Ectodermal cell (in vitro differentiated cells): Measurements from ENCODE around the gene B3GALT6. TPM values are rescaled to one million over a fixed set of nuclear protein-coding genes. Genes with fewer than 3 reads are reported as not detected.
A peak's percentile ranks its signal among the peaks of the same experiment; 100 is the strongest.

ENCODE experiments used
- H3K27ac ChIP-seq: 2 replicates; pipeline ENCODE4 v1.7.0; 2013; ENCODE audit warnings: mild to moderate bottlenecking, low read depth, low read length; ENCODE audit not compliant: insufficient read depth, poor library complexity, severe bottlenecking
- H3K27me3 ChIP-seq: 2 replicates; pipeline ENCODE4 v1.7.0; 2013; ENCODE audit warnings: mild to moderate bottlenecking, low read length; ENCODE audit not compliant: insufficient read depth, control insufficient read depth, poor library complexity, severe bottlenecking
- H3K36me3 ChIP-seq: one replicate; pipeline ENCODE4 v1.7.0; 2013; ENCODE audit warnings: low read length; ENCODE audit not compliant: control insufficient read depth, insufficient read depth
- H3K4me1 ChIP-seq: one replicate; pipeline ENCODE4 v1.7.0; 2013; ENCODE audit warnings: low read length; ENCODE audit not compliant: control insufficient read depth, insufficient read depth
- H3K4me3 ChIP-seq: 2 replicates; pipeline ENCODE4 v1.7.0; 2013; ENCODE audit warnings: low read depth, low read length, control low read depth; ENCODE audit not compliant: insufficient read depth
- H3K9me3 ChIP-seq: 2 replicates; pipeline ENCODE4 v1.7.0; 2013; ENCODE audit warnings: mild to moderate bottlenecking, low read length, moderate library complexity; ENCODE audit not compliant: control insufficient read depth
- WGBS, 2 experiments: methylation state at CpG; one replicate each; pipeline ENCODE4 v1.1.7; 2013; ENCODE audit warnings: missing lambda C conversion rate in 2 of 2; 5-methylcytosine and 5-hydroxymethylcytosine counted together
- polyA plus RNA-seq, 4 experiments: library from polyadenylated mRNA; stranded (reverse); fragments of 50-300 nt; gene quantifications; one replicate each; pipeline ENCODE4 v1.2.3, GENCODE V29; 2013

Gene B3GALT6
- polyA plus RNA-seq (2013, experiment 1 of 4) = 29.8 TPM
- polyA plus RNA-seq (2013, experiment 2 of 4) = 34.0 TPM
- polyA plus RNA-seq (2013, experiment 3 of 4) = 26.4 TPM
- 31.0 TPM for polyA plus RNA-seq (2013, experiment 4 of 4)

GRCh38 chr1:1232208-1232795, at the start of gene B3GALT6:
Gene B3GALT6, plus strand, starts transcription at chr1:1232237. Its CDS starts 42 bp downstream, at chr1:1232279.
- Histone ChIP-seq H3K9me3 (no peaks in the 10 kb centered on the region), H3K27me3 (no peaks in the 10 kb centered on the region), H3K4me3 (peak within 1 kb of the TSS; percentile 85), H3K36me3 (no peaks in the 10 kb centered on the region), H3K4me1 (peaks cover 14% of the 10 kb centered on the region), H3K27ac (no peak within 1 kb of the TSS)
- 24 to 25% methylated on average over 100 of the region's 100 CpGs for WGBS, 2 experiments

- Histone ChIP-seq H3K9me3 (no peaks in the 10 kb centered on the region), H3K27me3 (no peaks in the 10 kb centered on the region), H3K4me3 (no peak overlapping the region), H3K4me1 (peaks cover 4% of the 10 kb centered on the region), H3K27ac (no peak overlapping the region), H3K36me3 (no peaks in the 10 kb centered on the region)
- WGBS, 2 experiments = 89 to 91% methylated on average over 39 of the region's 39 CpGs
Measured at GRCh38 chr1:1182491-1183220, 49.4 kb upstream of the B3GALT6 start.

- H3K4me1 ChIP-seq = peaks cover 4% of the 10 kb centered on the region
- no peaks in the 10 kb centered on the region for H3K27me3 ChIP-seq
- H3K4me3 ChIP-seq = no peak overlapping the region
- H3K27ac ChIP-seq = no peak overlapping the region
- H3K36me3 ChIP-seq = no peaks in the 10 kb centered on the region
- H3K9me3 ChIP-seq = no peaks in the 10 kb centered on the region
- 91% methylated on average over 21 of the region's 21 CpGs for WGBS, 2 experiments
Measured at GRCh38 chr1:1183221-1183747, 48.8 kb upstream of the B3GALT6 start.

- no peaks in the 10 kb centered on the region for H3K9me3 ChIP-seq
- no peaks in the 10 kb centered on the region for H3K27me3 ChIP-seq
- H3K4me3 ChIP-seq = no peak overlapping the region
- no peak overlapping the region for H3K27ac ChIP-seq
- peaks cover 4% of the 10 kb centered on the region for H3K4me1 ChIP-seq
- WGBS, 2 experiments = 94% methylated on average over 30 of the region's 33 CpGs
- H3K36me3 ChIP-seq = no peaks in the 10 kb centered on the region
Measured at GRCh38 chr1:1183833-1184775, 47.9 kb upstream of the B3GALT6 start.

- Histone ChIP-seq H3K4me1 (peaks cover 4% of the 10 kb centered on the region), H3K27me3 (no peaks in the 10 kb centered on the region), H3K36me3 (no peaks in the 10 kb centered on the region), H3K27ac (no peak overlapping the region), H3K9me3 (no peaks in the 10 kb centered on the region), H3K4me3 (no peak overlapping the region)
- WGBS, 2 experiments = 88 to 89% methylated on average over 31 of the region's 31 CpGs
Measured at GRCh38 chr1:1185101-1185765, 46.8 kb upstream of the B3GALT6 start.

GRCh38 chr1:1187938-1188337, 44.1 kb upstream of the B3GALT6 start:
- no peaks in the 10 kb centered on the region for H3K4me1 ChIP-seq
- no peak overlapping the region for H3K4me3 ChIP-seq
- no peaks in the 10 kb centered on the region for H3K9me3 ChIP-seq
- H3K36me3 ChIP-seq = no peaks in the 10 kb centered on the region
- no peak overlapping the region for H3K27ac ChIP-seq
- H3K27me3 ChIP-seq = no peaks in the 10 kb centered on the region

GRCh38 chr1:1189111-1189510, 42.9 kb upstream of the B3GALT6 start:
- H3K27ac ChIP-seq = no peak overlapping the region
- no peak overlapping the region for H3K4me3 ChIP-seq
- H3K9me3 ChIP-seq = no peaks in the 10 kb centered on the region
- no peaks in the 10 kb centered on the region for H3K4me1 ChIP-seq
- no peaks in the 10 kb centered on the region for H3K36me3 ChIP-seq
- no peaks in the 10 kb centered on the region for H3K27me3 ChIP-seq
- WGBS, 2 experiments = 92% methylated on average over 5 of the region's 5 CpGs

- no peaks in the 10 kb centered on the region for H3K4me1 ChIP-seq
- no peak overlapping the region for H3K4me3 ChIP-seq
Measured at GRCh38 chr1:1191734-1192133, 40.3 kb upstream of the B3GALT6 start.

GRCh38 chr1:1194723-1195122, 37.3 kb upstream of the B3GALT6 start:
- Histone ChIP-seq H3K27me3 (peaks cover 3% of the 10 kb centered on the region), H3K4me3 (no peak overlapping the region), H3K36me3 (no peaks in the 10 kb centered on the region), H3K27ac (no peak overlapping the region), H3K4me1 (no peaks in the 10 kb centered on the region), H3K9me3 (no peaks in the 10 kb centered on the region)
- WGBS, 2 experiments = 87 to 90% methylated on average over 3 of the region's 3 CpGs

More at GRCh38 chr1:1191734-1192133, 40.3 kb upstream of the B3GALT6 start:
- Histone ChIP-seq H3K27me3 (no peaks in the 10 kb centered on the region), H3K36me3 (no peaks in the 10 kb centered on the region), H3K27ac (no peak overlapping the region), H3K9me3 (no peaks in the 10 kb centered on the region)
- 92 to 94% methylated on average over 11 of the region's 11 CpGs for whole genome bisulfite sequencing, 2 experiments
